ENCODE data around the gene CADM1. TPM values are rescaled to one million over a fixed set of nuclear protein-coding genes. Genes with fewer than 3 reads are reported as not detected.
"Not testable (repeated sequence)": the region's sequence is repeated elsewhere in the genome, so short reads cannot be mapped to it uniquely, and the experiment has no call there.

The CADM1 gene
- total RNA-seq, 1 experiment from 2014 or later: 534 TPM

DNA sequence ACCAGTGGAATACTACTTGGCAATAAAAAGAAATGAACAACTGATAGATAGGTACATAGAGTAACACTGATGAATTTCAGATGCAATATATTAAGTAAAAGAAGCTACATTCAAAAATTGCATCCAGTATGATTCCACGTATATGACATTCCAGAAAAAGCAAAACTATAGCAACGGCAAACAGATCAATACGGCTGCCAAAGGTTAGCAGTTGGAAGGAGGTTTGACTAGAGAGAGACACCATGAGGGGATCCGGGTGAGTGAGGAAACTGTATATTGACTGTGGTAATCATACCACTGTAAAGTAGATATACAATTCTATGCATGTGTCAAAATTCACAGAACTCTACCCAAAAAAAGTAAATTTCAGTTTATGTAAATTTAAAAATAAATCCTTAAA is 28.7 kb downstream of the CADM1 start:
- POLR2A ChIA-PET: no interaction called here

DNA sequence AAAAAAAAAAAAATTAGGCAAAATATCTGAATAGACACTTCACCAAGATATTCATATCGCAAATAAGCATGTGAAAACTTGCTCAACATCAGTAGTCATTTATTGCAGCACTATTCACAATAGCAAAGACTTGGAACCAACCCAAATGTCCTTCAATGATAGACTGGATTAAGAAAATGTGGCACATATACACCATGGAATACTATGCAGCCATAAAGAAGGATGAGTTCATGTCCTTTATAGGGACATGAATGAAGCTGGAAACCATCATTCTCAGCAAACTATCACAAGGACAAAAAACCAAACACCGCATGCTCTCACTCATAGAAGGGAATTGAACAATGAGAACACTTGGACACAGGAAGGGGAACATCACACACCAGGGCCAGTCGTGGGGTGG is 29.9 kb downstream of the CADM1 start:
- intact Hi-C loops (cut with micrococcal nuclease; ENCODE audit: unreplicated experiment); H3K36me3 ChIP-seq (ENCODE audit: control insufficient read depth, insufficient read depth, low read length); BruUV-seq (replicated peaks); H3K27me3 ChIP-seq (replicated peaks; ENCODE audit: control insufficient read depth, insufficient read depth, low read length); H3K27ac Mint-ChIP-seq (ENCODE audit: unreplicated experiment); H3K9me3 ChIP-seq; H3K36me3 Mint-ChIP-seq (ENCODE audit: insufficient read depth, unreplicated experiment); H3K27me3 Mint-ChIP-seq (ENCODE audit: insufficient read depth, unreplicated experiment); DNase-seq; H3K4me3 Mint-ChIP-seq (ENCODE audit: unreplicated experiment); H3K9me3 Mint-ChIP-seq (ENCODE audit: unreplicated experiment); H3K4me3 ChIP-seq (ENCODE audit: low read depth, low read length): not testable (repeated sequence)
- POLR2A ChIA-PET: interaction anchor here (0.6 kb wide), 1 partner anchor 15 kb away, joined by 7 read pairs; no protein-coding TSS in a partner anchor
- H3K4me1 Mint-ChIP-seq (ENCODE audit: low read depth, unreplicated experiment): peaks cover 15% of the 10 kb centered on the region
- CTCF ChIA-PET: interaction anchor here (0.7 kb wide), 1 partner anchor 23 kb away, joined by 7 read pairs; no protein-coding TSS in a partner anchor
- peaks cover 16% of the 10 kb centered on the region; the same call in 1 of the 2 replicates for H3K4me1 ChIP-seq

More for the DNA sequence above, 28.7 kb downstream of the CADM1 start:
- Histone ChIP-seq H3K36me3 (ENCODE audit: control insufficient read depth, insufficient read depth, low read length) (no peaks in the 10 kb centered on the region), H3K27me3 (replicated peaks; ENCODE audit: control insufficient read depth, insufficient read depth, low read length) (no peaks in the 10 kb centered on the region), H3K9me3 (no peaks in the 10 kb centered on the region), H3K4me3 (ENCODE audit: low read depth, low read length) (no peak overlapping the region), H3K4me1 (peaks cover 22% of the 10 kb centered on the region)
- intact Hi-C loops (cut with micrococcal nuclease; ENCODE audit: unreplicated experiment): no loop called here
- CTCF ChIA-PET: no interaction called here
- peaks cover 17% of the 10 kb centered on the region for H3K4me1 Mint-ChIP-seq (ENCODE audit: low read depth, unreplicated experiment)
- DNase-seq: no peak
- BruUV-seq (replicated peaks): no TSS peak
- H3K27ac Mint-ChIP-seq (ENCODE audit: unreplicated experiment): no peak overlapping the region
- no peaks in the 10 kb centered on the region for H3K36me3 Mint-ChIP-seq (ENCODE audit: insufficient read depth, unreplicated experiment)
- TF ChIP-seq, protein P1, sequence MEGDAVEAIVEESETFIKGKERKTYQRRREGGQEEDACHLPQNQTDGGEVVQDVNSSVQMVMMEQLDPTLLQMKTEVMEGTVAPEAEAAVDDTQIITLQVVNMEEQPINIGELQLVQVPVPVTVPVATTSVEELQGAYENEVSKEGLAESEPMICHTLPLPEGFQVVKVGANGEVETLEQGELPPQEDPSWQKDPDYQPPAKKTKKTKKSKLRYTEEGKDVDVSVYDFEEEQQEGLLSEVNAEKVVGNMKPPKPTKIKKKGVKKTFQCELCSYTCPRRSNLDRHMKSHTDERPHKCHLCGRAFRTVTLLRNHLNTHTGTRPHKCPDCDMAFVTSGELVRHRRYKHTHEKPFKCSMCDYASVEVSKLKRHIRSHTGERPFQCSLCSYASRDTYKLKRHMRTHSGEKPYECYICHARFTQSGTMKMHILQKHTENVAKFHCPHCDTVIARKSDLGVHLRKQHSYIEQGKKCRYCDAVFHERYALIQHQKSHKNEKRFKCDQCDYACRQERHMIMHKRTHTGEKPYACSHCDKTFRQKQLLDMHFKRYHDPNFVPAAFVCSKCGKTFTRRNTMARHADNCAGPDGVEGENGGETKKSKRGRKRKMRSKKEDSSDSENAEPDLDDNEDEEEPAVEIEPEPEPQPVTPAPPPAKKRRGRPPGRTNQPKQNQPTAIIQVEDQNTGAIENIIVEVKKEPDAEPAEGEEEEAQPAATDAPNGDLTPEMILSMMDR (IDR thresholded peaks at IDR 0.05; ENCODE audit: insufficient read depth in 1 of 2, low read depth in 1 of 2, low read length in 1 of 2, severe bottlenecking in 1 of 2, unreplicated experiment in 1 of 2): no peak
- no peaks in the 10 kb centered on the region for H3K9me3 Mint-ChIP-seq (ENCODE audit: unreplicated experiment)
- H3K4me3 Mint-ChIP-seq (ENCODE audit: unreplicated experiment): no peak overlapping the region
- H3K27me3 Mint-ChIP-seq (ENCODE audit: insufficient read depth, unreplicated experiment): no peaks in the 10 kb centered on the region

DNA sequence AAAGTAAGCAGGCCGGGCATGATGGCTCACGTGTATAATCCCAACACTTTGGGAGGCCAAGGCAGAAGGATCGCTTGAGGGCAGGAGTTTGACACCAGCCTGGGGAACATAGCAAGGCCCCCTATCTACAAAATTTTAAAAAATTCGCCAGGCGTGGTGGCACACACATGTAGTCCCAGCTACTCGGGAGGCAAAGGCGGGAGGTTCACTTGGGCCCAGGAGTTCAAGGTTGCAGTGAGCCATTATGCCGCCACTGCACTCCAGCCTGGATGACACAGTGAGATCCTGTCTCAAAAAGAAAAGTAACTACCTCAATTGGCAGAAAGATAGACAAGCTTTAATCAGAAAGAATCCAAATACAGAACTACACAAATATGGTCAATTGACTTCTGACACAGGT is 31.0 kb downstream of the CADM1 start:
- BruUV-seq (replicated peaks): no TSS peak
- Histone ChIP-seq H3K4me1 (peaks cover 13% of the 10 kb centered on the region; the same call in 1 of the 2 replicates), H3K36me3 (ENCODE audit: control insufficient read depth, insufficient read depth, low read length) (no peaks in the 10 kb centered on the region), H3K9me3 (no peaks in the 10 kb centered on the region), H3K27me3 (replicated peaks; ENCODE audit: control insufficient read depth, insufficient read depth, low read length) (no peaks in the 10 kb centered on the region), H3K4me3 (ENCODE audit: low read depth, low read length) (no peak overlapping the region)
- intact Hi-C loops (cut with micrococcal nuclease; ENCODE audit: unreplicated experiment): no loop called here
- peaks cover 21% of the 10 kb centered on the region for H3K4me1 Mint-ChIP-seq (ENCODE audit: low read depth, unreplicated experiment)
- no peaks in the 10 kb centered on the region for H3K9me3 Mint-ChIP-seq (ENCODE audit: unreplicated experiment)
- no peak for DNase-seq
- ChIA-PET POLR2A (no interaction called here), CTCF (no interaction called here)
- H3K27me3 Mint-ChIP-seq (ENCODE audit: insufficient read depth, unreplicated experiment): no peaks in the 10 kb centered on the region
- no peak overlapping the region for H3K27ac Mint-ChIP-seq (ENCODE audit: unreplicated experiment)
- TF ChIP-seq, protein P1 (IDR thresholded peaks at IDR 0.05; ENCODE audit: insufficient read depth in 1 of 2, low read depth in 1 of 2, low read length in 1 of 2, severe bottlenecking in 1 of 2, unreplicated experiment in 1 of 2): no peak
- peaks cover 8% of the 10 kb centered on the region for H3K36me3 Mint-ChIP-seq (ENCODE audit: insufficient read depth, unreplicated experiment)
- H3K4me3 Mint-ChIP-seq (ENCODE audit: unreplicated experiment): no peak overlapping the region

DNA sequence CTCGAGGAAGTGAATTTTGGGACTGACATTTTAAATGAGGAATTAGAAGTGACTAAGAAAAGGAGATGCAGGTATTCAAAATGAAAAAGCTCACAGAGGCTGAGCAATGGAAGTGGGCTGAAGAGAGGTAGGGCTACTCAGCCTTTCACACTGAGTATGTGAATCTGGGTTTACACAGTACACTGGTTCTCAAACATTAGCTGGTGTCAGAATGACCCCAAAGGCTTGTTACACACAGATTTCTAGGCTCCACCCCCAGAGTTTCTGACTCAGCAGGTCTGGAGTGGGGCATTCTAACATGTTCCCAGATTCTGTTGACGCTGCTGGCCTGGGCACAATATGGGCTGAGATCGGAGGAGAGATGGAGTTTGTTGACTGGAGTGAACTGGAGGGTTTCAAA is 32.8 kb downstream of the CADM1 start:
- POLR2A ChIA-PET: no interaction called here
- intact Hi-C loops (cut with micrococcal nuclease; ENCODE audit: unreplicated experiment): no loop called here
- H3K36me3 ChIP-seq (ENCODE audit: control insufficient read depth, insufficient read depth, low read length): no peaks in the 10 kb centered on the region
- Mint-ChIP-seq H3K4me3 (ENCODE audit: unreplicated experiment) (no peak overlapping the region), H3K27me3 (ENCODE audit: insufficient read depth, unreplicated experiment) (no peaks in the 10 kb centered on the region), H3K36me3 (ENCODE audit: insufficient read depth, unreplicated experiment) (peaks cover 12% of the 10 kb centered on the region), H3K9me3 (ENCODE audit: unreplicated experiment) (no peaks in the 10 kb centered on the region), H3K27ac (ENCODE audit: unreplicated experiment) (peak overlapping the region; percentile 10), H3K4me1 (ENCODE audit: low read depth, unreplicated experiment) (peaks cover 16% of the 10 kb centered on the region)
- H3K9me3 ChIP-seq: no peaks in the 10 kb centered on the region
- H3K4me1 ChIP-seq: peaks cover 12% of the 10 kb centered on the region; the same call in 1 of the 2 replicates
- CTCF ChIA-PET: interaction anchor here (0.8 to 1.2 kb wide), 4 partner anchors 10 to 137 kb away, joined by 3 to 5 read pairs (median 4); partner anchors contain the start of gene CADM1
- BruUV-seq (replicated peaks): no TSS peak
- TF ChIP-seq, protein P1 (IDR thresholded peaks at IDR 0.05; ENCODE audit: insufficient read depth in 1 of 2, low read depth in 1 of 2, low read length in 1 of 2, severe bottlenecking in 1 of 2, unreplicated experiment in 1 of 2): no peak
- DNase-seq: peak in 1 of 2 experiments; percentile 55
- no peak overlapping the region for H3K4me3 ChIP-seq (ENCODE audit: low read depth, low read length)
- no peaks in the 10 kb centered on the region for H3K27me3 ChIP-seq (replicated peaks; ENCODE audit: control insufficient read depth, insufficient read depth, low read length)

All from Caco-2 (cell line).